SK-N-SH (cell line): Measurements from ENCODE around the gene DLEU7. TPM values are rescaled to one million over a fixed set of nuclear protein-coding genes. Genes with fewer than 3 reads are reported as not detected.
A peak's percentile ranks its signal among the peaks of the same experiment; 100 is the strongest.

Source experiments
- CTCF ChIA-PET: fragments of 300-600, 350-600 bp; formaldehyde crosslinking; extraction: SDS; loops from one replicate; lab custom pipeline; 2021; lab: Yijun Ruan, JAX
- POLR2A ChIA-PET: fragments of 350-600 bp; sonication (Branson Sonifier 250); formaldehyde crosslinking; extraction: SDS; loops from one replicate; lab custom pipeline; 2020; ENCODE audit warnings: antibody characterized with exemption, inconsistent platforms; lab: Yijun Ruan, JAX
- DNase-seq: peaks from one replicate; pipeline ENCODE4 v3.0.0; 2012
- H2AFZ ChIP-seq: fragments of 200-600 bp; sonication (generic); 2 replicates; pipeline ENCODE4 v1.8.1; 2016; ENCODE audit warnings: antibody characterized with exemption, mild to moderate bottlenecking, low read depth
- H3F3A ChIP-seq: fragments of 200-600 bp; sonication (generic); replicated peaks from 2 replicates; pipeline ENCODE3; 2016; ENCODE audit warnings: antibody characterized with exemption, mild to moderate bottlenecking; ENCODE audit not compliant: insufficient read depth
- H3K27ac ChIP-seq, 2 experiments: fragments of 200-500 bp in 1 of 2; fragments of 200-600 bp in 1 of 2; sonication (Bioruptor generic) in 1 of 2; sonication (generic), shearing (Covaris generic) in 1 of 2; 2 replicates each; pipeline versions ENCODE4 v1.5.1 to v1.6.1; 2014 to 2016; ENCODE audit warnings: low read depth in 2 of 2, inconsistent platforms in 1 of 2, low read length in 1 of 2, mild to moderate bottlenecking in 1 of 2, mixed read lengths in 1 of 2
- H3K27me3 ChIP-seq: fragments of 200-600 bp; sonication (generic), shearing (Covaris generic); 2 replicates; pipeline ENCODE4 v1.6.1; 2016; ENCODE audit warnings: mixed run types; ENCODE audit not compliant: insufficient read depth
- H3K36me3 ChIP-seq, 2 experiments: fragments of 200-500 bp in 1 of 2; fragments of 200-600 bp in 1 of 2; sonication (Bioruptor generic) in 1 of 2; sonication (generic) in 1 of 2; replicated peaks in 1 of 2; 2 replicates each; pipeline versions ENCODE3 to v1.5.1; 2014 to 2016; ENCODE audit warnings: low read length in 1 of 2, mild to moderate bottlenecking in 1 of 2; ENCODE audit not compliant: insufficient read depth in 2 of 2, control insufficient read depth in 1 of 2
- H3K4me1 ChIP-seq, 2 experiments: fragments of 200-500 bp in 1 of 2; fragments of 200-600 bp in 1 of 2; sonication (Bioruptor generic) in 1 of 2; sonication (generic), shearing (Covaris generic) in 1 of 2; 2 replicates each; pipeline versions ENCODE4 v1.5.1 to v1.6.1; 2014 to 2016; ENCODE audit warnings: low read depth in 1 of 2, low read length in 1 of 2, mixed run types in 1 of 2; ENCODE audit not compliant: insufficient read depth in 2 of 2, control insufficient read depth in 1 of 2
- H3K4me2 ChIP-seq: fragments of 200-600 bp; sonication (generic), shearing (Covaris generic); 2 replicates; pipeline ENCODE4 v1.6.1; 2017; ENCODE audit warnings: mixed run types
- H3K4me3 ChIP-seq, 2 experiments: fragments of 200-500 bp in 1 of 2; fragments of 200-600 bp in 1 of 2; sonication (Bioruptor generic) in 1 of 2; sonication (generic), shearing (Covaris generic) in 1 of 2; 2 replicates each; pipeline versions ENCODE4 v1.5.1 to v1.8.1; 2014 to 2016; ENCODE audit warnings: low read depth in 2 of 2, inconsistent platforms in 1 of 2, low read length in 1 of 2, mild to moderate bottlenecking in 1 of 2, mixed read lengths in 1 of 2, moderate library complexity in 1 of 2
- H3K79me2 ChIP-seq: fragments of 200-600 bp; sonication (generic); 2 replicates; pipeline ENCODE4 v1.8.1; 2017; ENCODE audit warnings: mild to moderate bottlenecking; ENCODE audit not compliant: insufficient read depth
- H3K9ac ChIP-seq: fragments of 200-600 bp; sonication (generic); 2 replicates; pipeline ENCODE4 v1.6.1; 2017; ENCODE audit warnings: mixed run types
- H3K9me2 ChIP-seq: fragments of 200-600 bp; sonication (generic); 2 replicates; pipeline ENCODE4 v1.6.1; 2017; ENCODE audit warnings: mixed run types
- H3K9me3 ChIP-seq: fragments of 200-600 bp; sonication (generic); 2 replicates; pipeline ENCODE4 v1.6.1; 2017; ENCODE audit warnings: mixed run types, mild to moderate bottlenecking, moderate library complexity
- H4K20me1 ChIP-seq: fragments of 200-600 bp; sonication (generic); 2 replicates; pipeline ENCODE4 v1.6.1; 2017; ENCODE audit warnings: mild to moderate bottlenecking, mixed run types; ENCODE audit not compliant: insufficient read depth
- CTCF ChIP-seq: fragments of 200-600 bp; sonication (generic); IDR thresholded peaks from 2 replicates; pipeline ENCODE4 v1.6.1; 2017; ENCODE audit warnings: antibody characterized with exemption, mild to moderate bottlenecking, moderate library complexity
- RAD21 ChIP-seq: IDR thresholded peaks from 2 replicates; pipeline ENCODE4 v1.6.1; 2012; ENCODE audit warnings: mild to moderate bottlenecking, low read length
- RCOR1 ChIP-seq: fragments of 150-350 bp; IDR thresholded peaks from 2 replicates; pipeline ENCODE4 v1.6.1; 2017; ENCODE audit warnings: antibody characterized with exemption, low read length
- REST ChIP-seq: IDR thresholded peaks from 2 replicates; pipeline ENCODE4 v1.6.1; 2012; ENCODE audit warnings: mild to moderate bottlenecking, low read depth, low read length, moderate library complexity
- SMC3 ChIP-seq: IDR thresholded peaks from 2 replicates; pipeline ENCODE4 v1.6.1; 2012; ENCODE audit warnings: low read depth, low read length, improper control_type of control experiment
- WGBS: methylation state at CpG from one replicate; pipeline ENCODE4 v1.1.6; 2017; ENCODE audit warnings: low lambda C conversion rate; 5-methylcytosine and 5-hydroxymethylcytosine counted together
- polyA plus RNA-seq, 3 experiments: library from polyadenylated mRNA; depleted of rRNA; stranded (reverse); fragments of >200 nt; gene quantifications; 2 replicates each; pipeline ENCODE4 v1.2.3, GENCODE V29; 2012

DLEU7 gene
- polyA plus RNA-seq, 1 of the 3 experiments (the other 2 are of a cell fraction): not detected

- no peak overlapping the region for H2AFZ ChIP-seq
- no peaks in the 10 kb centered on the region for H3K36me3 ChIP-seq
- H3K27me3 ChIP-seq: no peaks in the 10 kb centered on the region
- H3F3A ChIP-seq: no peaks in the 10 kb centered on the region
- no peak overlapping the region for H3K9ac ChIP-seq
- H3K4me3 ChIP-seq: no peak overlapping the region
- no peaks in the 10 kb centered on the region for H3K9me2 ChIP-seq
- ChIA-PET POLR2A (no interaction called here), CTCF (interaction anchor here (0.8 to 3.2 kb wide), 8 partner anchors 8 to 870 kb away, joined by 3 to 13 read pairs (median 4); partner anchors contain the start of gene SPRYD7)
- no peak for DNase-seq
- H3K4me1 ChIP-seq: peaks cover 0 to 4% of the 10 kb centered on the region in 2 experiments; a peak in 1 of 4 replicates
- peaks cover 4% of the 10 kb centered on the region for H3K9me3 ChIP-seq
- H3K79me2 ChIP-seq: no peaks in the 10 kb centered on the region
- no peak overlapping the region for H3K27ac ChIP-seq
- no peak overlapping the region for H3K4me2 ChIP-seq
- H4K20me1 ChIP-seq: no peaks in the 10 kb centered on the region
- peak; percentile 20; the same call in 1 of the 2 replicates for TF ChIP-seq RAD21
- no peak for TF ChIP-seq REST
- TF ChIP-seq CTCF: peak; percentile 23; the same call in 1 of the 2 replicates
Measured at GRCh38 chr13:50805805-50806204, 37.7 kb downstream of the DLEU7 start.

- Histone ChIP-seq H2AFZ (no peak overlapping the region), H4K20me1 (no peaks in the 10 kb centered on the region), H3K36me3 (no peaks in the 10 kb centered on the region), H3K79me2 (no peaks in the 10 kb centered on the region), H3K27me3 (no peaks in the 10 kb centered on the region), H3K4me3 (no peak overlapping the region), H3K27ac (no peak overlapping the region), H3K9me3 (peaks cover 4% of the 10 kb centered on the region), H3K9me2 (no peaks in the 10 kb centered on the region), H3K4me1 (peaks cover 0 to 7% of the 10 kb centered on the region in 2 experiments; a peak in 2 of 4 replicates), H3K4me2 (no peak overlapping the region), H3F3A (no peaks in the 10 kb centered on the region), H3K9ac (no peak overlapping the region)
- DNase-seq: peak; percentile 53
- ChIA-PET POLR2A (no interaction called here), CTCF (interaction anchor here (0.6 to 2.5 kb wide), 25 partner anchors 8 to 824 kb away, joined by 3 to 16 read pairs (median 4); partner anchors contain the start of gene TRIM13)
- WGBS: 57% methylated on average over 13 of the region's 13 CpGs
- TF ChIP-seq RCOR1 (no peak), RAD21 (peak; percentile 95), SMC3 (peak; percentile 90), CTCF (peak; percentile 79)
Measured at GRCh38 chr13:50801087-50801931, 42.2 kb downstream of the DLEU7 start.
